PC-3 (cell line): ENCODE data around the gene TSPY8. TPM values are rescaled to one million over a fixed set of nuclear protein-coding genes. Genes with fewer than 3 reads are reported as not detected.
"Not testable (repeated sequence)": the region's sequence is repeated elsewhere in the genome, so short reads cannot be mapped to it uniquely, and the experiment has no call there.

Experiments used
- ATAC-seq: fragments of 200-7000 bp; cut with Tn5 transposase; 2 replicates; pipeline ENCODE4 v1.9.1; 2020; ENCODE audit warnings: mild to moderate bottlenecking, moderate library complexity
- Bru-seq: library from RNA; stranded (reverse); fragments of 400-500 nt; gene quantifications from one replicate; lab custom pipeline; 2021; lab: Mats Ljungman, UMichigan
- BruChase-seq, 2 experiments: library from RNA; stranded (reverse); fragments of 400-500 nt; gene quantifications; one replicate each; lab custom pipeline; 2021; lab: Mats Ljungman, UMichigan
- BruUV-seq: library from RNA; stranded (reverse); fragments of 400-500 nt; replicated peaks from 2 replicates; lab custom pipeline; 2021; lab: Mats Ljungman, UMichigan
- CTCF ChIA-PET: fragments of 300-600 bp; sonication (Branson Sonifier 250); formaldehyde crosslinking; loops from one replicate; lab custom pipeline; 2022; ENCODE audit warnings: antibody characterized with exemption; lab: Charles Lee
- POLR2A ChIA-PET: fragments of 300-600 bp; sonication (Branson Sonifier 250); formaldehyde crosslinking; loops from one replicate; lab custom pipeline; 2022; ENCODE audit warnings: antibody characterized with exemption; ENCODE audit not compliant: unreplicated experiment; lab: Charles Lee
- DNase-seq: peaks from one replicate; pipeline ENCODE4 v3.0.0-alpha.2; 2015
- H2AFZ ChIP-seq: fragments of 300-600 bp; sonication (generic); 2 replicates; pipeline ENCODE4 v1.6.0; 2016; ENCODE audit warnings: antibody characterized with exemption, low read length
- H3F3A ChIP-seq: fragments of 300-600 bp; sonication (generic); one replicate; pipeline ENCODE4 v1.6.0; 2017; ENCODE audit warnings: antibody characterized with exemption, low read length, control low read depth, mild to moderate bottlenecking; ENCODE audit not compliant: unreplicated experiment
- H3K27ac ChIP-seq: fragments of 300-600 bp; sonication (generic); 2 replicates; pipeline ENCODE4 v1.5.1; 2016; ENCODE audit warnings: mild to moderate bottlenecking, low read length
- H3K27me3 ChIP-seq: fragments of 300-600 bp; sonication (generic); 2 replicates; pipeline ENCODE4 v1.6.1; 2016; ENCODE audit warnings: low read length, mixed read lengths
- H3K36me3 ChIP-seq: fragments of 300-600 bp; sonication (generic); 2 replicates; pipeline ENCODE4 v1.6.1; 2016; ENCODE audit warnings: low read depth, mixed run types, low read length, mixed read lengths
- H3K4me1 ChIP-seq: fragments of 300-600 bp; sonication (generic); 2 replicates; pipeline ENCODE4 v1.5.1; 2016; ENCODE audit warnings: low read length; ENCODE audit not compliant: insufficient read depth
- H3K4me2 ChIP-seq: fragments of 300-600 bp; sonication (generic); 2 replicates; pipeline ENCODE4 v1.6.0; 2016; ENCODE audit warnings: low read length
- H3K4me3 ChIP-seq: fragments of 300-600 bp; sonication (generic); 2 replicates; pipeline ENCODE4 v1.5.1; 2016; ENCODE audit warnings: mild to moderate bottlenecking, low read length, mixed read lengths
- H3K79me2 ChIP-seq: fragments of 300-600 bp; sonication (generic); 2 replicates; pipeline ENCODE4 v1.6.1; 2017; ENCODE audit warnings: low read length, mixed read lengths
- H3K9ac ChIP-seq: fragments of 300-600 bp; sonication (generic); 2 replicates; pipeline ENCODE4 v1.6.0; 2016; ENCODE audit warnings: mild to moderate bottlenecking, low read length
- H3K9me2 ChIP-seq: fragments of 300-600 bp; sonication (generic); replicated peaks from 2 replicates; pipeline ENCODE4 v1.6.1; 2016; ENCODE audit warnings: mixed run types, low read length, mixed read lengths
- H3K9me3 ChIP-seq: fragments of 300-600 bp; sonication (generic); 2 replicates; pipeline ENCODE4 v1.6.1; 2016; ENCODE audit warnings: low read length, mixed read lengths
- H4K20me1 ChIP-seq: fragments of 300-600 bp; sonication (generic); 2 replicates; pipeline ENCODE4 v1.6.1; 2016; ENCODE audit warnings: low read length, mixed read lengths
- EZH2 ChIP-seq: fragments of 300-600 bp; sonication (generic); IDR thresholded peaks from one replicate; pipeline ENCODE4 v1.6.1; 2017; ENCODE audit warnings: antibody characterized with exemption, mild to moderate bottlenecking, low read length; ENCODE audit not compliant: unreplicated experiment
- EZH2phosphoT487 ChIP-seq: fragments of 300-600 bp; sonication (generic); IDR thresholded peaks from 2 replicates; pipeline ENCODE4 v1.6.1; 2018; ENCODE audit warnings: mild to moderate bottlenecking, antibody characterized with exemption, low read length, borderline replicate concordance
- intact Hi-C: fragments of 100-400 bp; cut with micrococcal nuclease; formaldehyde crosslinking; loops from 2 replicates; pipeline ENCODE4 v1.9.0; 2023
- long read RNA-seq: library from polyadenylated mRNA; unstranded; transcript quantifications from one replicate; pipeline ENCODE4 v2.0.0, GENCODE V29; 2021; ENCODE audit not compliant: unreplicated experiment
- total RNA-seq: library from RNA; depleted of rRNA; stranded (reverse); fragments of >200 nt; gene quantifications from 2 replicates; pipeline ENCODE4 v1.2.3, GENCODE V29; 2014; rRNA removed
- TF ChIP-seq, protein P1 (sequence below): fragments of 300-600 bp; sonication (generic); conservative IDR thresholded peaks from 2 replicates; pipeline ENCODE4 v1.5.1; 2017; ENCODE audit warnings: antibody characterized with exemption, low read depth, mild to moderate bottlenecking, low read length

TSPY8 gene
- total RNA-seq (not detected in 2 replicates), Bru-seq, nascent RNA (not detected), BruChase-seq, experiment 1, labeled RNA remaining after a 6-hour chase (not detected), BruChase-seq, experiment 2, labeled RNA remaining after a 2-hour chase (not detected)
- long read RNA-seq, result 0 reads

- H3K4me3 ChIP-seq, H2AFZ ChIP-seq, H3K27me3 ChIP-seq, H3K9ac ChIP-seq, H3K9me2 ChIP-seq, H4K20me1 ChIP-seq, H3F3A ChIP-seq, intact Hi-C loops, ATAC-seq, H3K9me3 ChIP-seq, CTCF ChIA-PET, H3K4me2 ChIP-seq, H3K36me3 ChIP-seq, BruUV-seq, H3K27ac ChIP-seq, DNase-seq, H3K79me2 ChIP-seq, H3K4me1 ChIP-seq, POLR2A ChIA-PET: not testable (repeated sequence)
Measured at GRCh38 chrY:9357497-9357896, at the start of gene TSPY8. Gene TSPY8 (plus strand): TSS chrY:9357797. CDS start chrY:9357843, 46 bp downstream.

GRCh38 chrY:9320996-9321395 is 36.6 kb upstream of the TSPY8 start:
- H3F3A ChIP-seq, result no peaks in the 10 kb centered on the region
- no peaks in the 10 kb centered on the region for H3K36me3 ChIP-seq
- no peaks in the 10 kb centered on the region for H4K20me1 ChIP-seq
- no peak overlapping the region for H3K4me2 ChIP-seq
- DNase-seq (no peak), ATAC-seq (no peak)
- ChIA-PET CTCF (no interaction called here), POLR2A (no interaction called here)
- intact Hi-C loops, result no loop called here
- no peaks in the 10 kb centered on the region for H3K9me2 ChIP-seq
- H3K4me1 ChIP-seq, result no peaks in the 10 kb centered on the region
- H3K9me3 ChIP-seq, result no peaks in the 10 kb centered on the region
- no peaks in the 10 kb centered on the region for H3K27me3 ChIP-seq
- no peak overlapping the region for H2AFZ ChIP-seq
- no TSS peak for BruUV-seq
- no peaks in the 10 kb centered on the region for H3K79me2 ChIP-seq
- no peak overlapping the region for H3K4me3 ChIP-seq
- no peak overlapping the region for H3K27ac ChIP-seq
- TF ChIP-seq EZH2phosphoT487, result no peak
- no peak for TF ChIP-seq EZH2
- TF ChIP-seq, protein P1, sequence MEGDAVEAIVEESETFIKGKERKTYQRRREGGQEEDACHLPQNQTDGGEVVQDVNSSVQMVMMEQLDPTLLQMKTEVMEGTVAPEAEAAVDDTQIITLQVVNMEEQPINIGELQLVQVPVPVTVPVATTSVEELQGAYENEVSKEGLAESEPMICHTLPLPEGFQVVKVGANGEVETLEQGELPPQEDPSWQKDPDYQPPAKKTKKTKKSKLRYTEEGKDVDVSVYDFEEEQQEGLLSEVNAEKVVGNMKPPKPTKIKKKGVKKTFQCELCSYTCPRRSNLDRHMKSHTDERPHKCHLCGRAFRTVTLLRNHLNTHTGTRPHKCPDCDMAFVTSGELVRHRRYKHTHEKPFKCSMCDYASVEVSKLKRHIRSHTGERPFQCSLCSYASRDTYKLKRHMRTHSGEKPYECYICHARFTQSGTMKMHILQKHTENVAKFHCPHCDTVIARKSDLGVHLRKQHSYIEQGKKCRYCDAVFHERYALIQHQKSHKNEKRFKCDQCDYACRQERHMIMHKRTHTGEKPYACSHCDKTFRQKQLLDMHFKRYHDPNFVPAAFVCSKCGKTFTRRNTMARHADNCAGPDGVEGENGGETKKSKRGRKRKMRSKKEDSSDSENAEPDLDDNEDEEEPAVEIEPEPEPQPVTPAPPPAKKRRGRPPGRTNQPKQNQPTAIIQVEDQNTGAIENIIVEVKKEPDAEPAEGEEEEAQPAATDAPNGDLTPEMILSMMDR, result no peak
- no peak overlapping the region for H3K9ac ChIP-seq

DNA sequence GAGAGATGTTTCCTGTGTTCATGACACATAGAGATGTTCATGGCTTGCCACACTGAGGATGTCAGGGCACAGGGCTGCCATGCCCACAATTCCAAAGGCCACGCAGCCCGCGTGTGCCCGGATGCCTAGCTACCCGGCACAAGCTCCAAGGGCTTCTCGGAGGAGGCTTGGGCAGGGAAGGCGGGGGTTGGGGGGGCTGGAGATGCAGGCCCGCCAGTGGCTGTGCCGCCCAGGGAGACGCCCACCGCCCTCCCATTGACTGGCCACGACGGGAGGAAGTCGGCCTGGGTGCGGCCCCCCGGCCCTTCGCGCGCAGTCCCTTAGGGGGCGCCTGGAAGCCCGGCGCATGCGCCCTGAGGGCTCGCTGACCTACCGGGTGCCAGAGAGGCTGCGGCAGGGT is 20.4 kb upstream of the TSPY8 start, which contains the start of gene TSPY4:
TSPY4 (plus strand) TSS at position 301 of the 400 bp plus-strand sequence; CDS start at position 347, 46 bp downstream.
- H3K9ac ChIP-seq, H3K9me2 ChIP-seq, POLR2A ChIA-PET, H3K79me2 ChIP-seq, H3K4me3 ChIP-seq, H3K36me3 ChIP-seq, H3F3A ChIP-seq, H3K27ac ChIP-seq, H2AFZ ChIP-seq, H4K20me1 ChIP-seq, intact Hi-C loops, ATAC-seq, H3K9me3 ChIP-seq, BruUV-seq, H3K4me1 ChIP-seq, H3K4me2 ChIP-seq, H3K27me3 ChIP-seq, DNase-seq, CTCF ChIA-PET: not testable (repeated sequence)

DNA sequence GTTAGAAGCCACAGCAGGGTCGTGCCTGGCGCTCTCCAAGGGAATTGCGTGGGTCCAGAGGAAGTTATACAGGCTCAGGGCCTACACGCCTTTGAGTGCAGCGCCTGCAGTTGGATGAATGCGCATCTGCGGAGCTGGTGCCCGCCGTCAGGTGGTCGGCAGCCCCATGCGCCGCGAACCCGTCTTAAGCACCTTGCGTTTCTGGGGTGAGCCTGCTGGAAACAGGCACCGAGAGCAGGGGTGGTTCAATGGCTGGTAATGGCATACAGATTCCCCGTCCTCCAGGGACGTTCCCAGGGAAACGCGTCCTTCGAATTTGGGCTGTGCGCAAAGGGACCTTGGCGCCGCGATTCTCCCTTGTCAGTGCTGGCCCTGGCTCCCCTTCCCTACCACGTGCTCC is 38.9 kb downstream of the TSPY8 start:
- CTCF ChIA-PET, DNase-seq, BruUV-seq, H3K27me3 ChIP-seq, H2AFZ ChIP-seq, H3F3A ChIP-seq, ATAC-seq, H3K4me2 ChIP-seq, H3K9ac ChIP-seq, H3K27ac ChIP-seq, H3K4me1 ChIP-seq, H3K9me3 ChIP-seq, POLR2A ChIA-PET, H3K79me2 ChIP-seq, H3K36me3 ChIP-seq, H3K4me3 ChIP-seq, H4K20me1 ChIP-seq, intact Hi-C loops, H3K9me2 ChIP-seq: not testable (repeated sequence)

- H3K36me3 ChIP-seq, H2AFZ ChIP-seq, ATAC-seq, H4K20me1 ChIP-seq, H3K27ac ChIP-seq, H3K4me2 ChIP-seq, H3K9me2 ChIP-seq, BruUV-seq, H3K27me3 ChIP-seq, H3K79me2 ChIP-seq, intact Hi-C loops, H3K9ac ChIP-seq, H3K4me1 ChIP-seq, CTCF ChIA-PET, H3K4me3 ChIP-seq, H3K9me3 ChIP-seq, POLR2A ChIA-PET, DNase-seq, H3F3A ChIP-seq: not testable (repeated sequence)
Measured at GRCh38 chrY:9398121-9398520, 40.5 kb downstream of the TSPY8 start, which contains the start of gene TSPY3. Gene TSPY3 (plus strand): TSS chrY:9398421. CDS start chrY:9398467, 46 bp downstream.
